HG03039 (cell line): ENCODE data around the gene DPYSL5.
"Not testable (repeated sequence)": the region's sequence is repeated elsewhere in the genome, so short reads cannot be mapped to it uniquely, and the experiment has no call there.

ENCODE experiments used
- ATAC-seq: cut with Tn5 transposase; IDR thresholded peaks from one replicate; pipeline ENCODE4 v1.9.1; 2021; ENCODE audit warnings: mild to moderate bottlenecking, moderate library complexity; ENCODE audit not compliant: unreplicated experiment

The DPYSL5 gene, protein sequence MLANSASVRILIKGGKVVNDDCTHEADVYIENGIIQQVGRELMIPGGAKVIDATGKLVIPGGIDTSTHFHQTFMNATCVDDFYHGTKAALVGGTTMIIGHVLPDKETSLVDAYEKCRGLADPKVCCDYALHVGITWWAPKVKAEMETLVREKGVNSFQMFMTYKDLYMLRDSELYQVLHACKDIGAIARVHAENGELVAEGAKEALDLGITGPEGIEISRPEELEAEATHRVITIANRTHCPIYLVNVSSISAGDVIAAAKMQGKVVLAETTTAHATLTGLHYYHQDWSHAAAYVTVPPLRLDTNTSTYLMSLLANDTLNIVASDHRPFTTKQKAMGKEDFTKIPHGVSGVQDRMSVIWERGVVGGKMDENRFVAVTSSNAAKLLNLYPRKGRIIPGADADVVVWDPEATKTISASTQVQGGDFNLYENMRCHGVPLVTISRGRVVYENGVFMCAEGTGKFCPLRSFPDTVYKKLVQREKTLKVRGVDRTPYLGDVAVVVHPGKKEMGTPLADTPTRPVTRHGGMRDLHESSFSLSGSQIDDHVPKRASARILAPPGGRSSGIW

DNA sequence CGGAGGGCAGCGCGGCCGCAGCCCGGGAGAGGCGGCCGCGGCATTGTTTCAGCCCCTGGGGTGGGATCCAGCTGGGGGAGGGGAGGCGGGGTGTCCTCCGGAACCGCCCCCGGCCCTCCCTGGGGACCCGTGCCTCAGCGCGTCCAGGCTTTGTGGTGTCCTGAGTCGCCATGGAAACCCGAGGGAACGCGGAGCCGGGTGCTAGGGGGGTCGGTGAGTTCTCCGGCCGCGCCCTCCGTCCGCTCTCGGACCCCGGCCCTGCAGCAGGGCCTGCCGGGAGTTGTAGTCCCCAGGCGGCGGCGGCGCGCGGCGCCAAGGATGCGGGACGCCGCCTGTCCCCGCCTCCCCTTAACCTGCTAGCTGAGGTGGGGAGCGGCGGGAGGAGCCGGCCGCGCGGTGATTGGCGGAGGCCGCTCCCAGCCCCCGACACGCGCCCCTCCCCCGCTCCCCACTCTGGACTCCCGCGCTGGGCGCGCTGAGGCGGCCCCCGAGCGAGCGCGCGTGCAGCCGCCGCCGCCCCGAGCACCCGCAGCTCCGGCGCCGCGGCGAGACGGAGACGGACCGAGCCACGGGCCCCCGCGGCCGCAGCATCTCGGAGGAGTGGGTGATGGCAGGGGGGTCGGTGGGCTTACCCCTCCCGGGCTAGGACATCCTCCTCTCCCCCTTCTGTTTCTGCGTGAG is at the start of gene DPYSL5:
Gene DPYSL5 (plus strand): TSS at position 478 of the 681 bp plus-strand sequence. CDS start 50,368 bp downstream, outside the sequence.
- ATAC-seq = no peak

DNA sequence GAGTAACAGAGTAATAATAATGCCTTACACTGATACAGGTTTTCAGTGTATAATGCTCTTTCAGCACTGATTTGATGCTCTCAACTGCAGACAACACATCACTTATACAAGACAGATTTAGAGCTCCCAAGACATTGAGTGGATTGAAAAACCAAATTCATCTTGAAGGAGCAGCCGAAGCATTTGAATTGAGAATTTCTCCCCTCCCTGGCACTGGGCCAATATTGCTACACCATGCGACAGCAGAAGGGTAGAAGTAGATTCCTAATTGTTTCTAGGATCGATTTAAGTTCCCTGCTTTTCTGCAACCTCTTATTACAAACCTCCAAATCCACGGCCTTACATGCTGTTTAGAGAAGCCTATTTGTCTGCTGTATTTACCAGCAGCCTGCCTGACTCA is 46.6 kb upstream of the DPYSL5 start:
- ATAC-seq = no peak

DNA sequence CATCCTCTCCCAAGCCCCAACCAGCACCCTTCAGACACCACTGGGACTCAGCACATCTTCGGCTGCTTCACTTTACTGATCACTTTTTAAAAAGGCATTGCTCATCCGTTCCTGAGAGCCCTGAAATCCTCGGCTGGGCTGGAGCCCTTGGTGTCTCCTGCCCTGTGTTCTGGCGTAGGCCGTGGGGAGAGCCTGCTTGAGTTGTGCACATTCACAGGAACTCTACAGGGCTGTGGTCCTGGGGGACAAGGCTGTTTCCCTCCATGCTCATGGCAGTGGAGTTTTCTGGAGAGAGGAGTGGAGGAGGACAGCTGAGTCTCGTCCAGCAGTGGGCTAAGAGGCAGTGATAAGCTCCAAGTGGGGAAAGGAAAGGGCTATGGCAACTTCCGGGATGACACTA is 46.1 kb upstream of the DPYSL5 start:
- no peak for ATAC-seq

DNA sequence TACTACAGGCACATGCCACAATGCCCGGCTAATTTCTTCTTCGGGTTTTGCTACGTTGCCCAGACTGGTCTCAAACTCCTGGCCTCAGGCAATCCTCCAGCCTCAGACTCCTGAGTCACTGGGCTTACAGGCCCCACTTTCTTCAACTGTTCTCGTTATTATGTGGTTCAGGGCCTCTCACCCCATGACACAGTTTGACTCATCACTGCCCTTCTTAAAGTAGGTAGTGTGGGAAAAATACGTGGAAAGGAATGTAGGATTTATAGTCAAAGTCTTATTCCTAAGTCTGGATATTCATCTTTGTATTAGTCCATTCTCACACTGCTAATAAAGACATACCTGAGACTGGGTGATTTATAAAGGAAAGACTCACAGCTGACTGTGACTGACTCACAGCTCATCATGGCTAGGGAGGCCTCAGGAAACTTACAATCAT is 42.7 kb upstream of the DPYSL5 start:
- no peak for ATAC-seq

DNA sequence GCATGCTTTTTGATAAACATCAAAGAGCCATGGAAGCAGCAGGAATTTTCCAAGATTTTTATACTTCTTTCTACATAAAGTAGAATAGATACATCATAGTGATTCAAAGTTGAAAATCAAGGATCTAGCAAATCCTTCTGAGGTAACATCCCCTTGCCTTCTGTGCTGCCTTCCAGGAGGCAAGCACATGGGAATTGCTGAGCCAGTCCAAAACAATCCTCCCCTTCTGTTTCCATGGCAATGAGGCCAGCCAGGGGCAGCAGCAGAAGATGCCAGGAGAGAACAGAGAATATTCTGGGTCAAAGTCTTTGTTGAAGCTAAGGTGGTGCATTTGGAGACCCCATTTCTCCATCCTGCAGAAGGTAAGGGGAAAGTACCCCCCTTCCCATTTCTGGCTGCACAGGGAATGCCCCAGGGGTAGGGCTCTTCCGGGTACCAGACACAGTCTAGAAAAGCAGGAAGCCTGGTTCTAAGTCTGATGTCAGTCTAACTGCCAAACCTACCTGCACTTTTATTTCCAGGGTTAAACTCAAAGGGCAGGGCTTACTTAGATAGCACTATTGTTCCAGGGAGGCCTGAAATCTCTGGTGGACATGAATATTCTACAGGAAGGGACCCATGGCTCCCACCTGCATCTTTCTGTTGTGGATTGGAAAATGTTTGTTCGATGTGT is 40.0 kb upstream of the DPYSL5 start:
- ATAC-seq = no peak

DNA sequence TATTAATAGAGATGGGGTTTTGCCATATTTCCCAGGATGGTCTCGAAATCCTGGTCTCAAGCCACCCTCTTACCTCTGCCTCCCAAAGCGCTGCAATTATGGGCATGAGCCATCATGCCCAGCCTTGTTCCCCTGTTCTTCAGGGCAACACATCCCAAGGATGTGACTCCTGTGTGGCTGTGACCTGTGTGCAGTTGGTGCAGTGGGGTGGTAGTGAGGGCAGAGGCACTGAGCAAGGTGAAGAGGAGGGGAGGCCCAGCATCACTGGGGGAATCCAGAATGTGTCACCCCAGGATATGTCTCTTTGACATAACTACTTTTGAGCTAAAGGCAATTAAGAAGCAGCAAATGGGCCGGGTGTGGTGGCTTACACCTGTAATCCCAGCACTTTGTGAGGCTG is 38.7 kb upstream of the DPYSL5 start:
- ATAC-seq = no peak

DNA sequence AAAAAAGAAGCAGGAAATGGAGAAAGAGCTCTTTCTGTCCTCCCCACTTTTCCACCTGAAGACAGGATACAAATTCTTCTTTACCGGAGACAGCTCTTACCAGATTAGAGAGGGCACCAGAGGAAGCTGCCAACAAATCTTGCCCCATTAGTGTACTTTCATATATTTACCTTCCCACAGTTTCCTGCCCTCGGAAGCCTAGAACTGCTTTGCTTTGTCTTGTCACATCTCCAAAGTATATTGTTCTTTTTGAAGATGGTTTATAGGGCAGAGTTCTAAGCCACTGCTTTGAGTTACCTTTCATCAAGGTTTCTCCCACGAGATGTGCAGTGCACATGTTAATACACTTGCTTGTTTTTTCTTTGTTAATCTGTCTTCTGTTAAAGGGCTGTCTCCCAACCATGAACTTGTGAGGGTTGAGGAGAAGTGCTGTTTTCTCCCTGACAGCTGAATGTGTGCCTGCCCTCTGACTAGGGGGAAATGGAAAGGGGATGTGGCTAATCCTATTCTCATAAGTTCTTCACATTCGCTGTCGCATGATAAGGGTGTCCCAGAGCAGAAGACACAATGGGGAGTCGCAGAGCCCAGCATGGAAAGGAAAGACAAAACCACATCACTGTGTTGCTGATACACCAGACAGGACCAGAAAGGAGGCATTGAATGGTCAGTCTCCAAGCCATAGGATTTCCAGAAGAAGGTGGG is 37.9 kb upstream of the DPYSL5 start:
- ATAC-seq = no peak

DNA sequence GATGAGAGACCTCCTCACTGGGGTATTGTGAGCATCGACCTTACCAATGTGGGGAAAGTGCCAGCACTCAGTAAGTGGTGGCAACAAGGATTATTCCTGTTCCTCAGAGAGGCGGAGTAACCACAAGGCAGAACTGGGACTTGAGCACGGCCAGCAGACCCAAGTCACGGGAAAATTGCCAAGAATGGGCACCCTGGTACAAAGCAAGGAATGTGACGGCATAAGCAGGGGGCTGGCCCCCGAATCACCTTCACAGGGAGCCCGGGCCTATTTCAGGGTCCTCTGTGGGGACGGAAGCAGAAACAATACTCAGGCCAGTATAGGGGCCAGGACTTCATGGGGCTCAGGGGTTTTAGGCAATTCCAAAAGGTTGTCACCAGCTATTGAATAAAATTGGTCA is 36.7 kb upstream of the DPYSL5 start:
- no peak for ATAC-seq

DNA sequence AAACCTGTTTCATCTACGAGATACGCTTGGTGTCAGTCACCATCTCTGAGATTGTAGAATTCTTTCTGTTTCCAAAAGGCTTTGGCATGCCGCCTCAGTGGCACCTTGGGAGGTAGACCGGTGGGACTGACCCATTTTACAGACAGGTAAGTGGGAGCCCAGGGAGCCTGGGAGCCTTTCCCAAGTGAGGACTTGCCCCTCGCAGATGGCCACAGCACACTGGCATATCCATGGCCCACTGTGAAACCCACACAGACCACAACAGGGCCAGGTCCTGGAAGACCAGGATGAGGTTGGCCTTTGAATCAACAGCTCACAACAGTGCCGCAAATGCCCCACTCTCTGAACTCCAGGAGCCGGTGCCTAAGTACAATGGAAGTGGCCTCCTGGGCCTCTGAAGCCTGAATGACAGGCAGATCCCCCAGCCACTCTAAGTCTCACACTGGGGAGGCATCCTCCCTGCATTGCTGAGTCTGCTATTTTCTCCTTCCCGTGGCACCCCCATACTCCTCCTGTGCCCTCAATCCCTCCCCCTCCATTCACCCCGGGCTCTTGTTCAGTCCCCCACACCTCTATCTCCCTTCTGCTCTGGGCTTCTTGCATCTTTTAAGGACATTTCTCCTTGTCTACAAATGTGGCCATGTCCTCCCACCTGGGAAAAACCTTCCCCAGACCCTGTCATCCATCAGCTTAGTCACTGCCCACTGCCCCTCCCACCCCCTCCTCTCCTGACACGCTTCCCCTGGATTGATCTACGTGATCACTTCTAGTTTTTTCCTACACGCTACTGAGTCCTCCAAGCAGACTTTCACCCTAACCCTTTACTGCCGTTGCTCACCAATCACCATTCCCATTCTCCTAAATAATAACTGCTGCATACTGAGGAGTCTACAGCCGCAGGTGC is 35.9 kb upstream of the DPYSL5 start:
- no peak for ATAC-seq

DNA sequence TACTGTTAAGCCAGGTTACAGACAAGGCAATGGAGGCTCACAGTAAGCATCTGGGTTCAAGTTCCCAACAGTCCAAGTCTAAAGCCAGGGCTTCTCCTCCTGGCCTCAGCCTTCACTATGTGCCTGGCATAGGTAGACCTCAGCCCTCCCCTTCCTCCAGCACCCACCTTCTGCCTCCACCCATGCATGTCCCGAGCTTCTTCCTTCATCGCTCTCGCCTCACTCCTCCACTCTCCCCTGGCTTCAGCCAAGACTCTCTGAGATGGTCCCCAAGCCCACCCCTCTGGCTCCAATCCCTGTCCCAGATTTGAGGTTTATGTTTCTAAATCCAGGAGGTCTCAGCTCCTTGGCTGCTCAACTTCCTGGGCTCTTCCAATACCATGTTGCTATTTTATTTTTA is 35.2 kb upstream of the DPYSL5 start:
- ATAC-seq = no peak

DNA sequence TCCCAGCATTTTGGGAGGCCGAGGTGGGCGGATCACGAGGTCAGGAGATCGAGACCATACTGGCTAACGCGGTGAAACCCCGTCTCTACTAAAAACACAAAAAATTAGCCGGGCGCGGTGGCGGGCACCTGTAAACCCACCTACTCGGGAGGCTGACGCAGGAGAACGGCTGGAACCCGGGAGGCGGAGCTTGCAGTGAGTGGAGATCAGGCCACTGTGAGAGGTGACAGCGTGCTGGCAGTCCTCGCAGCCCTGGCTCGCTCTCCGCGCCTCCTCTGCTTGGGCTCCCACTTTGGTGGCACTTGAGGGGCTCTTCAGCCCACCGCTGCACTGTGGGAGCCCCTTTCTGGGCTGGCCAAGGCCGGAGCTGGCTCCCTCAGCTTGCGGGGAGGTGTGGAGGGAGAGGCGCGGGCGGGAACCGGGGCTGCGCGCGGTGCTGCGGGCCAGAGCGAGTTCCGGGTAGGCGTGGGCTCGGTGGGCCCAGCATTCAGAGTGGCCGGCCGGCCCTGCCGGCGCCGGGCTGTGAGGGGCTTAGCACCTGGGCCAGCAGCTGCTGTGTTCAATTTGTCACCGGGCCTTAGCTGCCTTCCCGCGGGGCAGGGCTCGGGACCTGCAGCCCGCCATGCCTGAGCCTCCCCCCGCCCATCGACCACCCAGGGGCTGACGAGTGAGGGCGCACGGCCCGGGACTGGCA is 33.7 kb upstream of the DPYSL5 start:
- not testable (repeated sequence) for ATAC-seq

DNA sequence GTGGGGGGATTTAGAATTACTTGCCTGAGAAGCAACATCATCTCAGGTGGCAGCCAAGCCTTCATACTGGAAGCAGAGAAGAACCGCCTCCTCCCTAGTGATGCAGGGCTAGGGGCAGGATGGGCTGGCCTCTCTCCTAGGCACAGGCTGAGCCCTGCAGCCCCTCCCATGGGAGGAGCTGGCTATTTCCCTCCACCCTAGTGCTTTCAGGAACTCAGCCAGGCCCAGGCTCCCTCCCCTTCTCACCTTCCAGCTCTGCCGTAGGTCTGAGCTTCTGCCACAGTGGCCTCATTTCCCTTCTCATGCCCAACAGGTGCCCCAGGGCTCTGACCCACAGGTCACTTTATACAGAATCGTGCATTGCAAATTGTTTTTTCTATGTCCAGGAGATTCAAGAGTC is 31.0 kb upstream of the DPYSL5 start:
- ATAC-seq = no peak

DNA sequence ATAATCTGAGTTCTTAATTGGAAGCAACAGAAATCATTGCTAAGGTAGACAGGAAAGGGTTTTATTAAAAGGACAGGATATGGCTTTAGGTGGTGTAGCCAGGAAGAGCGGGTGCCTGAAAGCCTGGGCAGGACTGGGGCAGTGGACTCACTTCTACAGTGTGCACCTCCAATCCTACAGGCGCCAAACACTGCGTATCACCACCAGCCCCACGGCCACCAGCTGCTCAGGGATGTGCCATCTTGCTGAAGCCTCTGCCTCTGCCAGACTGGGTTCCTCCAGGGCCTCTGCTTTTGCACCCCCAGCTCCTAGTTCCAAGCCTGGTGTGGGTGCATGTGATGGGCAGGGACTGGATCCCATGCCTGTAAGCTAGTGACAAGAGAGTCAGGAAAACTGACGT is 29.7 kb upstream of the DPYSL5 start:
- ATAC-seq = no peak

DNA sequence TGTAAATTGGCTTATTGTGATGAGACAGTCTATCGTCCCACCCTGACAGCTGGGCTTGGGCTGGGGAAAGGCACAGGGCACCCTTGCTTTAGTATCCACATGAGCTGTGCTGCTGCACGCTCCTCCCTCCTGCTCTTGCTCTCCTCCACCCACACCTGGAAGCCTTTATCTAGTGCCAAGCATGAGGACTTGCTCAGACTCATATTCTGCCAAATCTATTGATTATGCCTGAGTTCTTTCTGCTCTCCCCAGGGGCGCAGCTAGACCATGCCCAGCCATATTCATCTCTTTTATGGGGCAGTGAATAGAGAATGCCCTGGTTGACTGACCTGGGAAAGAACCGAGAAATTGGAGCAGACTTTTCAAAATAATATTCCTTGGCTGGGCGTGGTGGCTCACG is 29.0 kb upstream of the DPYSL5 start:
- ATAC-seq = no peak

DNA sequence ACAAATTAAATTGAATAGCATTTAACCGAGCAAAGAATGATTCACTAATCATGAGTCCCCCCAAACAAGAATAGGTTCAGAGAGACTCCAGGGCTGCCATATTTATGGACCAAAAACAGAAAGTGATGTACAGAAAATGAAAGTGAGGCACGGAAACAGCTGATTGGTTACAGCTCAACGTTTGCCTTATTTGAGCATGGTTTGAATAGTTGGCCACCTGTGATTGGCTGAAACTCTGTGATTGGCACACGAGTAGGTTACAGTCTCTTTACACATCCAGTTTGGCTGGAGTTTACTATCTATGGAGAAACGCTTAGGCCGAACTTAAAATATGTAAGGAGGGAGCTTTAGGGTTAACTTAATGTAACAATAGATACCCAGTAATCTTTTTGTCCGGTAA is 27.0 kb upstream of the DPYSL5 start:
- no peak for ATAC-seq

DNA sequence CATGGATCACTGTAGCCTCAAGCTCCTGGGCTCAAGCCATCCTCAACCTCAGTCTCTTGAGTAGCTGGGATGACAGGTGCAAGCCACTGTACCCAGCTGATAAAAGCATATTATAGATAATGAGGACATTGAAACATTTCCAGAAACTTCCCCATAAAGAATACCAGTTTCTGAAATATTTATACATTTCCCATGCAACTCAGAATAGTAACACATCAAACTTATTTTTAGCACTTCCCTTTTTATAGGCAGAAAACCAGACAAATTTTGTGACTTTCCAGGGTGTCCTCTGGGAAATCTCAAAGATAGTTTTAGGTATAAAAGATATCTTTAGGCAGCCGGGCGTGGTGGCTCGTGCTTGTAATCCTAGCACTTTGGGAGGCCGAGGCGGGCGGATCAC is 25.1 kb upstream of the DPYSL5 start:
- ATAC-seq = no peak

DNA sequence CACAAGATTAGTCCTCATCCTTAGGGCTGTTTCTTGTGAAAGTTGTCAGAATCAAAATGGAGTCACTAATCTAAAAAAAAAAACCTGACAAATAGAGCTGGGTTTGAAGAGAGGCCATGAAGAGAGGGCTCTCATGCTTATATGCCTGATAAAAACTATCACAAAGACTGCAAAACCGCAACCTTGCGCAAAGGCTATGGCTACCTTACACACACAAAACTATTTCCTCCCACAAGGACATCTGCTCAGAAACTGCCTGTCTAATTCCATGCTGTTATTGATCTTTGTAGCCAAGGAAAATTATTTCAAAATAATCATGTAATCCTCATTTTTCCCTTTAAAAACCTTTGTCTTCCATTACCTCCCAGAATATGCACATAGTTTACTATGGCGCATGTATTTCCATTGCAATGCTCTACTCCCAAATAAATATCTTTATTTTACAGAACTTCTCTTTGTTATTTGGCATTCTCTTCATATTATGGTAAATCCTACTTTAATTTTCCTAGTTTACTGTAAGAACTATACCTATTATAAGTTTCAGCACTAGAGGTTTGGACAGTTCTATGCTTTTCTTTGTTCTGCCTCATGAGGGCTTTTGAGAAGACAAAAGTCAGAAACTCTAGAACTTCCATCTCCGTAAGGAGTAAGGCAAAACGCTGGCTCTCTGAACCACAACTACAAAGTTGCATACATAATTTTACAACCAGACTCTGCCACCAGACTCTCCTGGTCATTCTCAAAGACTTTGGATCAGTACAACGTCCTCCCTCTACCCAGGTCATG is 9.6 kb upstream of the DPYSL5 start:
- ATAC-seq = no peak

DNA sequence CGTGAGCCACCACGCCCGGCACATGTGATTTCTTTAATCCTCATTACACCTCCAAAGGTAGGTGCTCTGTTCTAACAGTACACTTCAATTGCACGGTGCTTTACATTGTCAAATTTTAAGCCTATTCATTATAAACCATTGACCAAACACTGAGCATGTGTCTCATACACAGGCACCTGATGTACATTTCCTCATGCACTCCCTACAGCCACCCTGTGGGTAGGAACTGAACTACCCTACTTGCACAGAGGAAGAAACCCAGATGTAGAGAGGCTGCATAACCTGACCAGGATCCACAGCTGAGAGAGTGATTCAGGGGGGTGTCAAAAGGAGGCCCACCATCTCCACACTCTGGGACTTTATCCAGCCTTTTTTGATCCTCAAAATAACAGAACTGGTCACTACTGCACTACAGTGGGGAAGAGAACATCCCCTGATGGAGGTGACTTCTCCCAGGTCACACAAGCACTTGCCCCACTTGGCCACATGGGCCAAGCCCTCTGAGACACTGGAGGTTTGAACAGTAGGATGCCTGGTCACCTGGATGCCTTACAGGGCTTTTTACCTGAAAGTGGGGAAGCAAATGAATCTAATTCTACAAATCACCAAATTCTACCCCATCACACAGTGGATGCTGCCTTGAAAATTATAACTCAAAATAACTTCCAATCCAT is 6.9 kb upstream of the DPYSL5 start:
- ATAC-seq = no peak
